Activated CD4-positive, alpha-beta T cell treated with anti-CD3 and anti-CD28 coated beads, Interleukin-2, amount 50 U/mL, for 48 hours (primary cell): Measurements from ENCODE around the gene ZFP36L1.

ENCODE experiments used
- DNase-seq, 2 experiments: peaks; one replicate each; pipeline ENCODE4 v3.0.0-alpha.2; 2020

The ZFP36L1 gene

GRCh38 chr14:68761391-68761790 is 31.5 kb downstream of the ZFP36L1 start:
- DNase-seq, result no peak

- DNase-seq, result no peak
Observed at GRCh38 chr14:68760761-68761160, 32.1 kb downstream of the ZFP36L1 start.

GRCh38 chr14:68759937-68760336 is 32.9 kb downstream of the ZFP36L1 start:
- no peak for DNase-seq

- DNase-seq, result no peak
Observed at GRCh38 chr14:68759017-68759560, 33.8 kb downstream of the ZFP36L1 start.

- DNase-seq, result no peak
Observed at GRCh38 chr14:68758301-68758700, 34.6 kb downstream of the ZFP36L1 start.

- DNase-seq, result no peak
Observed at GRCh38 chr14:68757618-68758081, 35.2 kb downstream of the ZFP36L1 start.

GRCh38 chr14:68756734-68757133 is 36.1 kb downstream of the ZFP36L1 start:
- DNase-seq, result no peak

- DNase-seq, result no peak
Observed at GRCh38 chr14:68756000-68756481, 36.8 kb downstream of the ZFP36L1 start.

GRCh38 chr14:68755016-68755353 is 37.9 kb downstream of the ZFP36L1 start:
- DNase-seq, result no peak

- no peak for DNase-seq
Observed at GRCh38 chr14:68753690-68754089, 39.2 kb downstream of the ZFP36L1 start.

- no peak for DNase-seq
Observed at GRCh38 chr14:68752271-68753006, 40.4 kb downstream of the ZFP36L1 start.

GRCh38 chr14:68749487-68750475 is 43.1 kb downstream of the ZFP36L1 start:
- DNase-seq, result no peak

- no peak for DNase-seq
Observed at GRCh38 chr14:68748691-68749090, 44.2 kb downstream of the ZFP36L1 start.

- DNase-seq, result no peak
Observed at GRCh38 chr14:68748260-68748659, 44.6 kb downstream of the ZFP36L1 start.

GRCh38 chr14:68747393-68747792 is 45.5 kb downstream of the ZFP36L1 start:
- no peak for DNase-seq

- no peak for DNase-seq
Observed at GRCh38 chr14:68744613-68745012, 48.3 kb downstream of the ZFP36L1 start.

GRCh38 chr14:68741839-68742470 is 50.9 kb downstream of the ZFP36L1 start:
- no peak for DNase-seq

- no peak for DNase-seq
Observed at GRCh38 chr14:68741477-68741791, 51.4 kb downstream of the ZFP36L1 start.

- no peak for DNase-seq
Observed at GRCh38 chr14:68740788-68741476, 51.9 kb downstream of the ZFP36L1 start.

GRCh38 chr14:68739701-68740100 is 53.2 kb downstream of the ZFP36L1 start:
- no peak for DNase-seq

- no peak for DNase-seq
Observed at GRCh38 chr14:68738559-68738958, 54.3 kb downstream of the ZFP36L1 start.
